Stomach smooth muscle (tissue), 2 donors: ENCODE data around the gene ZFYVE28.

Experiments
- H3K27ac ChIP-seq: one replicate; pipeline ENCODE4 v1.7.0; 2013; ENCODE audit warnings: mild to moderate bottlenecking, low read length, inconsistent platforms
- H3K27me3 ChIP-seq, 2 donors: one replicate each; pipeline ENCODE4 v1.7.0; 2013; ENCODE audit warnings: low read length in 2 of 2; ENCODE audit not compliant: insufficient read depth in 2 of 2, control insufficient read depth in 1 of 2
- H3K36me3 ChIP-seq, 2 donors: one replicate each; pipeline ENCODE4 v1.7.0; 2013; ENCODE audit warnings: low read length in 2 of 2; ENCODE audit not compliant: control insufficient read depth in 2 of 2, insufficient read depth in 2 of 2
- H3K4me1 ChIP-seq: one replicate; pipeline ENCODE4 v1.7.0; 2013; ENCODE audit warnings: low read length; ENCODE audit not compliant: control insufficient read depth, insufficient read depth
- H3K4me3 ChIP-seq, 2 donors: one replicate each; pipeline ENCODE4 v1.7.0; 2013; ENCODE audit warnings: low read length in 2 of 2
- H3K9ac ChIP-seq, 2 donors: one replicate each; pipeline ENCODE4 v1.7.0; 2013; ENCODE audit warnings: low read length in 2 of 2, mild to moderate bottlenecking in 1 of 2
- H3K9me3 ChIP-seq, 2 donors: one replicate each; pipeline ENCODE4 v1.7.0; 2013; ENCODE audit warnings: low read length in 2 of 2; ENCODE audit not compliant: control insufficient read depth in 2 of 2
- donor health status: healthy.
- donor health status: Pancreatic carcinoma.

Gene ZFYVE28

DNA sequence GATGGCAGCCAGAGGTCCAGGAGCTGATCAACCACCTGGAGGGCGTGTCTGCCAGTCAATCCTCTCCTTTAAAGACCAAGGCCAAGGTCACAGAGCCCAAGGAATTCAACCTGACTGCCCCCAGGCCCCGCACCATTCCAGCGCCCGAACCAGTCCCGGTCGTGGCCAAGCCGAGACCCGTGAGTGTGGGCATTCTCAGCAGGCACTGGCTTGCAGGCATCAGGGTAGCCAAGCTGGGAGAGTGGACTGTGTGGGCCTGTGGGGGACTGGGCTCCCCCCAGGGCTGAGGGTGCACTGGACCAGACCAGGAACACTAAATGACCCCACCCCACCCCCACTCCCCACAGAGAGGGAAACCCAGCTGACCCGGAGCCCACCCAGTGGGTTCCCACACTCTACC, 26.7 kb upstream of the ZFYVE28 start:
- Histone ChIP-seq H3K9me3 (no peaks in the 10 kb centered on the region), H3K27me3 (peaks cover 0 to 3% of the 10 kb centered on the region in 2 donors), H3K36me3 (no peaks in the 10 kb centered on the region), H3K4me1 (no peaks in the 10 kb centered on the region), H3K27ac (no peak overlapping the region), H3K9ac (no peak overlapping the region), H3K4me3 (no peak overlapping the region)

DNA sequence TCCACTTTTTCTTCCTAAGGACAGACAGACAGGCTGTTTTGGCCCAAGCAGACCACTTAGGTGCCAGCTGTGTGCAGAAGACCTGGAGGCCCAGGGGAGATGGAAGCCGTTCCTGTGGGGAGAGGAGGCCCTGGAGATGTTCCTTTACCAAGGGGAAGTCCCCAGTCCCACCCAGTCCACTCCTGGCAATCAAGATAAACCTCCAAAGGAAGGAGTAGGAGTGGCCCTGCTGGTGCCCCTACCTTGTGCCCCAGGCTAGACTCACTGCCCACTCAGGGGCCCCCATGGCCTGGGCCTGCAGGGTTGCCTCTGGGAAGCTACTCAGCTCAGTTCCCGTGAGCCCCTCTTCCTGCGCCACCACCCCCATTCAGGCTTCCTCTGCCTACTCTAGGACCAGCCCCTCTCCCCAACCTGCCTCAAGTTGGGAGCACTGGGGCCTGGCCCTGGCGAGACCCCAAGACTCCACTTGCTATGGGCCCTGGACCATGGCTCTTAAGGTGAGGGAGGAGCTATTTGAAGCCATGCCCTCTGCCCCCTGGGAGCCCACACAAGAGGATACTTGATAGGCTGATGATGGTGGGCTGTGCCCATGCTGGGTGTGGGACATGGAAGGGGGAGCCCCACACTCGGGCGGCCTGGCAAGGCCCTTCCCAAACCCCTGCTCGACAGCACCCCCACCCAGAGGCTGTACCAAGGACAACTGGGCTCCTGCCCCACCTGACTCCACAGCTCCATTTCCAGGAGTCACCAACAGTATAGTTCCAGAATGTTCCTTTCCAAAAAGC, 25.7 kb upstream of the ZFYVE28 start:
- no peaks in the 10 kb centered on the region for H3K4me1 ChIP-seq
- H3K4me3 ChIP-seq: no peak overlapping the region
- H3K27ac ChIP-seq: no peak overlapping the region
- H3K36me3 ChIP-seq: no peaks in the 10 kb centered on the region
- H3K27me3 ChIP-seq: peaks cover 0 to 3% of the 10 kb centered on the region in 2 donors
- H3K9ac ChIP-seq: no peak overlapping the region
- no peaks in the 10 kb centered on the region for H3K9me3 ChIP-seq

DNA sequence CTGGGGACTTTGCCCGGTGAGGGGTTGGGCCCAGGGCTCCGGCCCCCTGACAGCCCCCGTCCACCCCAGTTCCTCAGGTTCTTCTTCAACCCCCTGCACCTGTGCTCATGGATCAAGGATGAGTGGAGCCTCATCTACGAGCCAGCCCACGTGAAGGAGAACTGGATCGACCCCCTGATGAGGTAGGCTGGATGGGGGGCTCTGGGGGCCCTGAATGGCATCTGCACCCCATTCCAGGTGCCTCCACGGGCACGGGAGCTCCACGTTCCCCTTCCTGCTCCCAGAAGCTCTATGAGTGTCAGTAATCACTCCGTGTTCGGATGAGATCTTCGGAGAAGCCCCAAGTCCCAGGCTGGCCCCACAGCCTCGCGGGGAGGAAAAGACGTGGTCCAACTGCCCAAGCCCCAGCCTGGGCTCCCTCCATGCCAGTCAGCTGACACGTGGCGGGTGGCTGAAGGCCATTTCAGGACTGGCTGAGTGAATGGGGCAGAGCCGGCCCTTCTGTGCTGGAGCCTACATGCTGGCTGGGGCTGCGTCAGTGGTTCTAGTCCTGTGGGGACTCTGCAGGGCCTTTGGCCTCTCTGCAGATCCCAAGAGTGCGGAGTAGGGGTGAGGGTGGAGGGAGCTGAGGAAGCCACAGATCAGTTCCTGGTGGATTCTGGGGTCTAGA, 24.8 kb upstream of the ZFYVE28 start:
- Histone ChIP-seq H3K36me3 (no peaks in the 10 kb centered on the region), H3K4me1 (no peaks in the 10 kb centered on the region), H3K9me3 (no peaks in the 10 kb centered on the region), H3K27ac (no peak overlapping the region), H3K9ac (no peak overlapping the region), H3K4me3 (no peak overlapping the region), H3K27me3 (peaks cover 0 to 3% of the 10 kb centered on the region in 2 donors)

DNA sequence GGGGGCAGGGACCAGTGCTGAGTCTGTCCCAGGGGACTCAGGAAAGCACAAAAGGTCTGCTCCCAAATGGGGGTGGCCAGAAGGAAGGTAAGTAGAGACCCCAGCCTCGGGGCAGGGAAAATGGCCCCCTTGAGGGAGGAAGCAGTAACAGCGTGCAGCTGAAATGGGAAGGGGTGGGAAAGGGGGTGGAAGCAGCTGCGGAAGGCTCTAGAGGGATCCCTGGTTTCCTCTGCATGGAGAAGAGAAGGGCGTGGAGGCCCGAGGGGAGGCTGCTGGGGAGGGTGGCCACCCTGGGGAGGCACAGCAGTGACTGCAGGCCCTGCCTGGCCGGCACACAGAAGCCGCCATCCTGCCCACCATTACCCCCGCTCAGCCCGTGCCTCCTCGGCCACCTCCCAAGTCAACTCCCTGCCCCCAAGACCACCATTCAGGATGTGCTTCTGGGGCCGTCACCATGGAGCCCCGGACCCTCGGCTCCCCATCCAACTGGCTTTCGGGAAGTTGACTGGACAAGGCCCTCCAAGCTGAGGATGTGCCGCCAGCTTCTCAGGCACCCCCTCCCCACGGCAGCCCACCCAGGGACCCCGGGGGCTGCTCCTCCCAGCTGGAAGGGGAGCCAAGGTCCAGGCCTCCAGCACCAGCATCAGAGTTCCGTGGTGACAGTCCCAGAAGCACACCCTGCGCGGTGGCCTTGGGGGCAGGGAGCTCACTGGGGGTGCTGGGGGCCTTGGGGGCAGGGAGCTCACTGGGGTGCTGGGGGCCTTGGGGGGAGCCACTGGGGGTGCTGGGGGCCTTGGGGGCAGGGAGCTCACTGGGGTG, 23.9 kb upstream of the ZFYVE28 start:
- no peaks in the 10 kb centered on the region for H3K9me3 ChIP-seq
- no peak overlapping the region for H3K9ac ChIP-seq
- H3K27ac ChIP-seq: no peak overlapping the region
- H3K36me3 ChIP-seq: no peaks in the 10 kb centered on the region
- H3K4me3 ChIP-seq: no peak overlapping the region
- peaks cover 0 to 3% of the 10 kb centered on the region in 2 donors for H3K27me3 ChIP-seq
- H3K4me1 ChIP-seq: no peaks in the 10 kb centered on the region

DNA sequence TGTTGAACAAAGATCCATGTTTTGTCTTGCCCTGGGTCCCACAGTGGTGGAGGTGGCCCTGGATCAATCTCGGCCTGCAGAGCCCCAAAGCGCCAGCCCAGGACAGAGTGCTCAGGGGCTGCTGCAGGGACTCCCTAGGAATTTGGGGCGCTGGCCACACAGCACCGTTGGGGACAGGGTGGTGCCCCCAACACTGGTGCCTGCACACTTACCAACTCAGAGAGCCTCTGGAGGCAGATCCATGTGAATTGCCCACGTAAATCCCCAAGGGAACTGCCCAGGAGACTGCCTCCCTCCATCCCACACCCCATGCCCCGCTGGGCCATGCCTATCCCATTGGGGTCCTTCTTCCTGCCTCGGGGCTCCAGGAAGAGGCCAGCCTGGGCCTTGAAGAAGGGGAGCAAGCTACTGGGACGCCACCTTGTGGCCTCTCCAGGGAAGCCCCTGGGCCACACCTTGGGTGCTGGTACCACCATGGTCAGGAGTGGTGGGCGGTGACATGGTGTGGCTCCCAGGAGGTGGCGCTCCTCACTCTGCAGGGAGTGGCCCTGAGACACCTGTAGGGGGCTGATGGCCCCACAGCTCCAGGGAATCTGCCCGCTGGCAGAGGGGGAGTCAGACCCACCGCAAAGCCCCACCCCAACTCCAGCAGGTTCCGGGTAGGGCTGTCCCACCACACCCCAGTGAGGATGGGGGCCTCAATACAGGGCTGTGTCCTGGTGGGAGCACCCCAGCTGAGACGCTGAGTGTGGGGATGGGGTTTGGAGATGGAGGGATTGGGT, 23.1 kb upstream of the ZFYVE28 start:
- Histone ChIP-seq H3K27ac (no peak overlapping the region), H3K4me3 (no peak overlapping the region), H3K9me3 (no peaks in the 10 kb centered on the region), H3K4me1 (no peaks in the 10 kb centered on the region), H3K36me3 (no peaks in the 10 kb centered on the region), H3K27me3 (peaks cover 0 to 3% of the 10 kb centered on the region in 2 donors), H3K9ac (no peak overlapping the region)

DNA sequence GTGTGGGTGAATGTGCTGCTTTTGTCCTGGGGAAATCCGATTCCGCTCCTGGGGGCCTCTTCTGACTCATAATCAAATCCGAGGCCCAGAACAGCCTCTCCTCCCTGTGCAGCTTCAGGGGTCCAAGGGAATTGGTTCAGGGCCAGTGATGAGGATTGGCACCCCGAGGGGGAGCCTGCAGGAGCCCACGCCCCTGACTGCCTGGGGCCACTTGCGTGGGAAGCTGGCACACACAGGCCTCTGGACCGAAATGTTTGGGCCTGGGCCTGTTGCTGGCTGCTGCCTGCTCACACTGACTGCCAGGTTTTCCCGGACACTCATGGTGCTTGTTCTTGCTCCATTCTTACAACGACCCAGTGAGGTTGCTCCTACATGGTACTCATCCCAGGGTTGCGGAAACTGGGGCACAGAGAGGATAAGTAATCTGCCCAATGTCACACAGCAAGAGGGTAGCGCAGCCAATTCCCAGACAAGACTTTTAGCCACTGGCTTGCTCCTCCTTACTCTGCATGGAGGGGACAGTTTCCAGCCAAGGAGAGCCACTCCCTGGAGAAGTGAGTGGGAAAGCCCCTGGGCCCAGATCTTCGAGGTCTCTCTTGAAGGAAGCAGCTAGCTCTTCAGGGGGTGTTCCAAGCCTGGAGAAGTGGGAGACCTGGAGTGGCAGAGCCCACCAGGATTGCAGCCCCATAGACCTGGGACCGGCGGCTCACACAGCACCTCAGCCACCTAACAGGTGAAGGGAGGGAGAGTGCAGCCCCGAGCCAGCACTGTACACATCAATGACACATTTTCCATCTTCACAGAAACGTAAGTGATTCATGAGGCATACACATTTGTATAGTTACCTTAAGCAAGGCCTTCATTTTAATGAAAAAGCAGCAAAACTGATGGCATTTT, 20.6 kb upstream of the ZFYVE28 start:
- H3K9me3 ChIP-seq: no peaks in the 10 kb centered on the region
- H3K4me1 ChIP-seq: no peaks in the 10 kb centered on the region
- no peaks in the 10 kb centered on the region for H3K36me3 ChIP-seq
- no peak overlapping the region for H3K9ac ChIP-seq
- peaks cover 0 to 3% of the 10 kb centered on the region in 2 donors for H3K27me3 ChIP-seq
- H3K27ac ChIP-seq: no peak overlapping the region
- H3K4me3 ChIP-seq: no peak overlapping the region

DNA sequence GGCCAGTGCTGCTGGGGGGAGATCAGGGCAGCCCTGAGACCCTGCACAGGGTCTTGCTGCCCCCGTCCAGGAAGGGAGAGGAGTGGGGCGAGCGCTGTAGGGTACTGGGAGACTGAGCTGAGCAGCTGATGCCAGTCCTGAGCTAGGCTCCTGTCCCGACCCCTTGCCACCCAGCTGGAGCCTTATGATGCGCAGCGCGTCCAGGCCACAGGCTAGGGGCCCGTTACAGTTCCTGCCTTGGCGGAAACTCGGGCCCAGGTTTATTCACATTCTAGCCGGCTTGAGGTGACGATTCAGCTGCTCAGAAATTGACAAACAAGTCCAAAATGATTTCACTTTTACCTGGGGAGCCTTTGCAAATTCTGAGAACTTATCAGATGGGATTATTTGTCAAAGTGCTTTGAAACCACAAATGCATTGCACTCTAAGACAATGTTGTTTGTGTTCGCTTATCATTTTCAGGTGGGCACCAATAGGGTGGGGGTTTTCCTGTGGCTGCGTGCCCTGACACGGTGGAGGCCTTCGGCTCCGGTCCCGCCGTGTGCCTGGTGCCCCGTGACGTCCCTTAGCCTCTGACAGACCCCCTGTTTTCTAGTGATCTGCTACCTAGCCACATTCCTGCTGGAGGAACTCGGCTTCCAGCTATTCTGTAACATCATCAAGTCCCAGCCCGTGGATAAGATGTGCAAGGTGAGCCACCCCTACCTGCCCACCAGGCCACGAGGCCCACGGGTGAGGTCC, 19.2 kb upstream of the ZFYVE28 start:
- Histone ChIP-seq H3K27me3 (peaks cover 0 to 5% of the 10 kb centered on the region in 2 donors), H3K9me3 (no peaks in the 10 kb centered on the region), H3K9ac (no peak overlapping the region), H3K4me3 (no peak overlapping the region), H3K36me3 (no peaks in the 10 kb centered on the region), H3K27ac (no peak overlapping the region), H3K4me1 (no peaks in the 10 kb centered on the region)

DNA sequence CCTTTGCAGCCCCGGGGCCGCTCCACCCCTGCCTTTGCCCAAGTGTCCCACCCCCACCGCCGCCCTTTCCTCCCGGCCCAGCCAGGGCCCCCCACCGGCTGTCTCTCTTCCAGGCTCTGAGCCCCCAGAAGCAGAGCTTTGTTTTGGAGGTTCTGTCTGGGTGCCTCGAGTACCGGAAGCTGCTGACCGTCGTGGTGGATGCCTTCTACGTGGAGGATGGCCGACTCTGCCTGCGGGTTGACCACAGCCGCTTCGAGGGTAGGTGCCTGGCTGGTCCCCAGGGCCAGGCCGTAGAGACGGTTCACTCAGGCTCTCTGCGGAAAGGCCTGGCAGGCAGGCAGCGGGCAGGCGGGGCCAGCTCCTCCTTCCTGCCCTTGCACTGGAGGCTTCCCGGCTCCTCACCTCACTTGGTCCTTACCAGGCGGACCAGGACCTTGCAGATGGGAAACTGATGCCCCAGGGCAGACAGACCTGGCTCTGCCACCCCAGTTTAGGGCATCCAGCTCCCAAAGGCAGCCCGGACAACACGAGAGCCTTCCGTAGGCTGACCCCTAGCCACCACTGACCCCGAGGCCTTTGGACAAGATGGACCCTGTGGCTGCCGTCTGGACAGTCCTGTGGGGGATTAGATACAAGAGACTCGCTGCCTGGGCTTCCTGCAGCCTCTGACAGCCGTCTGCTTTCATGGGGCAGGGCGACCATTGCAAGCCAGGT, 18.5 kb upstream of the ZFYVE28 start:
- no peak overlapping the region for H3K4me3 ChIP-seq
- H3K27me3 ChIP-seq: peaks cover 0 to 5% of the 10 kb centered on the region in 2 donors
- H3K9me3 ChIP-seq: no peaks in the 10 kb centered on the region
- H3K27ac ChIP-seq: no peak overlapping the region
- H3K36me3 ChIP-seq: no peaks in the 10 kb centered on the region
- H3K4me1 ChIP-seq: no peaks in the 10 kb centered on the region
- H3K9ac ChIP-seq: no peak overlapping the region

DNA sequence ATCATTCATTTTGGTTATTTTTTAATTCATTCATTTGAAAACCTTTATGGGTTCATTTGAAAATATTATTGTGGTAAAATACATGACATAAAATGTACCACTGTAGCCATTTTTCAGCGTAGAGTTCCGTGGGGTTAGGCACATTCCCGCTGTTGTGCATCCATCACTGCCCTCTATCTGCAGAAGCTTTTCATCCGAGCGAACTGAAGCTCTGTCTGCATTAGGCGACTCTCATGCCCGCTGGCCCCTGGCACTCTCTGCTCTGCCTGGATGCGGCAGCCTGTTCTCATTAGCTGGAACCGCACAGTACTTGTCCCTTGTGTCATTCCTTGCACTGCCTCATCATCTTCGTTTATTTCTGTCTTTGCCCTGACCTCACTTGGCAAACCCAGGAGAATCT, 17.9 kb upstream of the ZFYVE28 start:
- Histone ChIP-seq H3K27ac (no peak overlapping the region), H3K9me3 (no peaks in the 10 kb centered on the region), H3K4me1 (no peaks in the 10 kb centered on the region), H3K27me3 (peaks cover 0 to 2% of the 10 kb centered on the region in 2 donors), H3K36me3 (no peaks in the 10 kb centered on the region), H3K4me3 (no peak overlapping the region), H3K9ac (no peak overlapping the region)
